GM18502 (cell line): Measurements from ENCODE around the gene NPR3.

ENCODE experiments used
- ATAC-seq: cut with Tn5 transposase; IDR thresholded peaks from one replicate; pipeline ENCODE4 v1.9.1; 2021; ENCODE audit warnings: mild to moderate bottlenecking; ENCODE audit not compliant: unreplicated experiment, poor library complexity

The NPR3 gene

GRCh38 chr5:32754284-32754683, 43.2 kb downstream of the NPR3 start:
- no peak for ATAC-seq

GRCh38 chr5:32760091-32760509, 49.0 kb downstream of the NPR3 start:
- no peak for ATAC-seq

GRCh38 chr5:32765266-32765665, 54.1 kb downstream of the NPR3 start:
- ATAC-seq: no peak

- ATAC-seq: no peak
Observed at GRCh38 chr5:32767948-32768467, 56.9 kb downstream of the NPR3 start.

GRCh38 chr5:32769711-32770110, 58.6 kb downstream of the NPR3 start:
- ATAC-seq: no peak

- no peak for ATAC-seq
Observed at GRCh38 chr5:32770444-32770843, 59.3 kb downstream of the NPR3 start.

- ATAC-seq: no peak
Observed at GRCh38 chr5:32771037-32771436, 59.9 kb downstream of the NPR3 start.

GRCh38 chr5:32773944-32774343, 62.8 kb downstream of the NPR3 start:
- no peak for ATAC-seq

GRCh38 chr5:32776200-32776599, 65.1 kb downstream of the NPR3 start:
- no peak for ATAC-seq

GRCh38 chr5:32777222-32777621, 66.1 kb downstream of the NPR3 start:
- no peak for ATAC-seq

- ATAC-seq: no peak
Observed at GRCh38 chr5:32777733-32778132, 66.6 kb downstream of the NPR3 start.

- ATAC-seq: no peak
Observed at GRCh38 chr5:32778403-32778802, 67.3 kb downstream of the NPR3 start.

- ATAC-seq: no peak
Observed at GRCh38 chr5:32779754-32780415, 68.8 kb downstream of the NPR3 start.

GRCh38 chr5:32780508-32780919, 69.4 kb downstream of the NPR3 start:
- ATAC-seq: no peak

- ATAC-seq: no peak
Observed at GRCh38 chr5:32783661-32784060, 72.5 kb downstream of the NPR3 start.

GRCh38 chr5:32785611-32786254, 74.6 kb downstream of the NPR3 start:
- peak; percentile 52 for ATAC-seq

- no peak for ATAC-seq
Observed at GRCh38 chr5:32786311-32786710, 75.2 kb downstream of the NPR3 start.

GRCh38 chr5:32790411-32790951, 79.4 kb downstream of the NPR3 start:
- ATAC-seq: no peak

- ATAC-seq: no peak
Observed at GRCh38 chr5:32791536-32792243, 80.6 kb downstream of the NPR3 start.

- ATAC-seq: no peak
Observed at GRCh38 chr5:32794086-32794485, 83.0 kb downstream of the NPR3 start.

GRCh38 chr5:32802764-32803163, 91.6 kb downstream of the NPR3 start:
- ATAC-seq: no peak
